H1 (cell line): ENCODE data around the gene CD44. TPM values are rescaled to one million over a fixed set of nuclear protein-coding genes. Genes with fewer than 3 reads are reported as not detected.

Experiments
- CTCF ChIA-PET: fragments of 300-600 bp; sonication (Branson Sonifier 250); formaldehyde crosslinking; loops from one replicate; lab custom pipeline; 2021; ENCODE audit not compliant: partially characterized antibody; lab: Charles Lee
- POLR2A ChIA-PET: fragments of 300-600 bp; sonication (Branson Sonifier 250); formaldehyde crosslinking; loops from one replicate; lab custom pipeline; 2021; ENCODE audit warnings: inconsistent platforms; ENCODE audit not compliant: partially characterized antibody; lab: Charles Lee
- DNase-seq, 2 experiments: peaks; one replicate each; pipeline versions ENCODE4 v3.0.0 to v3.0.0-alpha.2; 2010 to 2022; ENCODE audit warnings: low spot score in 2 of 2, low read depth in 1 of 2, mixed read lengths in 1 of 2
- FAIRE-seq: peaks from 2 replicates; lab custom pipeline; 2011; peaks lifted over from hg19 to GRCh38; lab: Jason Lieb, UNC
- H2AFZ ChIP-seq: 2 replicates; pipeline ENCODE4 v1.8.1; 2012; ENCODE audit warnings: low read length, inconsistent platforms
- H2AK5ac ChIP-seq: 2 replicates; pipeline ENCODE4 v1.6.1; 2013; ENCODE audit warnings: low read depth, low read length
- H2BK120ac ChIP-seq: replicated peaks from 2 replicates; pipeline ENCODE3; 2013; ENCODE audit warnings: low read depth, low read length, inconsistent platforms
- H2BK12ac ChIP-seq: 2 replicates; pipeline ENCODE4 v1.6.1; 2013; ENCODE audit warnings: low read depth, low read length
- H2BK15ac ChIP-seq: 2 replicates; pipeline ENCODE4 v1.6.1; 2013; ENCODE audit warnings: low read length
- H2BK20ac ChIP-seq: 2 replicates; pipeline ENCODE4 v1.6.1; 2013; ENCODE audit warnings: low read length
- H2BK5ac ChIP-seq: 2 replicates; pipeline ENCODE4 v1.6.1; 2013; ENCODE audit warnings: low read depth, low read length
- H3K14ac ChIP-seq: 2 replicates; pipeline ENCODE4 v1.6.1; 2013; ENCODE audit warnings: inconsistent platforms; ENCODE audit not compliant: insufficient read length
- H3K18ac ChIP-seq: 2 replicates; pipeline ENCODE4 v1.6.1; 2013; ENCODE audit warnings: low read length; ENCODE audit errors: extremely low read depth
- H3K23ac ChIP-seq: 2 replicates; pipeline ENCODE4 v1.6.1; 2013; ENCODE audit warnings: inconsistent platforms; ENCODE audit not compliant: insufficient read length
- H3K23me2 ChIP-seq: 2 replicates; pipeline ENCODE4 v1.6.1; 2013; ENCODE audit warnings: low read depth, low read length
- H3K27ac ChIP-seq: 2 replicates; pipeline ENCODE4 v1.6.1; 2011; ENCODE audit warnings: low read depth, low read length, inconsistent platforms
- H3K27me3 ChIP-seq, 4 experiments: replicated peaks in 1 of 4; 1 replicate in 1 of 4; 2 replicates in 3 of 4; pipeline versions ENCODE4 v1.6.1 to v1.8.1; 2011 to 2013; ENCODE audit warnings: low read length in 3 of 4, mild to moderate bottlenecking in 3 of 4, inconsistent platforms in 2 of 4, mixed read lengths in 2 of 4, moderate library complexity in 1 of 4; ENCODE audit not compliant: control insufficient read depth in 3 of 4, insufficient read depth in 3 of 4; ENCODE audit errors: extremely low read depth in 1 of 4
- H3K36me3 ChIP-seq, 4 experiments: 2 replicates each; pipeline versions ENCODE4 v1.6.1 to v1.8.1; 2011 to 2013; ENCODE audit warnings: mild to moderate bottlenecking in 4 of 4, low read length in 3 of 4, moderate library complexity in 2 of 4, control low read depth in 1 of 4, inconsistent platforms in 1 of 4; ENCODE audit not compliant: insufficient read depth in 4 of 4, control insufficient read depth in 2 of 4
- H3K4ac ChIP-seq: replicated peaks from 2 replicates; pipeline ENCODE3; 2013; ENCODE audit warnings: low read length, low read depth, mixed read lengths, inconsistent platforms; ENCODE audit not compliant: insufficient read length
- H3K4me1 ChIP-seq, 4 experiments: replicated peaks in 1 of 4; 1 replicate in 1 of 4; 2 replicates in 3 of 4; pipeline versions ENCODE4 v1.6.1 to v1.8.1; 2011 to 2013; ENCODE audit warnings: low read length in 3 of 4, inconsistent platforms in 2 of 4, mixed read lengths in 1 of 4; ENCODE audit not compliant: insufficient read depth in 4 of 4, control insufficient read depth in 3 of 4
- H3K4me2 ChIP-seq, 2 experiments: 2 replicates each; pipeline versions ENCODE4 v1.6.1 to v1.8.1; 2011 to 2013; ENCODE audit warnings: low read depth in 2 of 2, low read length in 2 of 2, control low read depth in 1 of 2, inconsistent platforms in 1 of 2, mild to moderate bottlenecking in 1 of 2; ENCODE audit not compliant: insufficient read depth in 1 of 2
- H3K4me3 ChIP-seq, 4 experiments: fragments of 200-600, 300-600 bp in 1 of 4; sonication (generic), shearing (Covaris generic), sonication (Bioruptor Twin) in 1 of 4; 2 replicates each; pipeline versions ENCODE4 v1.5.1 to v1.8.1; 2011 to 2016; ENCODE audit warnings: low read length in 4 of 4, low read depth in 3 of 4, control low read depth in 2 of 4, inconsistent platforms in 2 of 4, mild to moderate bottlenecking in 2 of 4, mixed read lengths in 1 of 4, moderate library complexity in 1 of 4; ENCODE audit not compliant: insufficient read depth in 2 of 4; ENCODE audit errors: extremely low read depth in 1 of 4
- H3K56ac ChIP-seq: replicated peaks from 2 replicates; pipeline ENCODE3; 2013; ENCODE audit warnings: low read depth, mild to moderate bottlenecking, mixed read lengths, low read length, inconsistent platforms; ENCODE audit not compliant: insufficient read length
- H3K79me1 ChIP-seq: 2 replicates; pipeline ENCODE4 v1.6.1; 2013; ENCODE audit warnings: low read depth, low read length, control low read depth
- H3K79me2 ChIP-seq, 2 experiments: 2 replicates each; pipeline versions ENCODE4 v1.6.1 to v1.8.1; 2012 to 2013; ENCODE audit warnings: low read length in 2 of 2, mild to moderate bottlenecking in 2 of 2, inconsistent platforms in 1 of 2; ENCODE audit not compliant: insufficient read depth in 2 of 2, control insufficient read depth in 1 of 2
- H3K9ac ChIP-seq, 4 experiments: replicated peaks in 1 of 4; 1 replicate in 1 of 4; 2 replicates in 3 of 4; pipeline versions ENCODE4 v1.6.1 to v1.8.1; 2011 to 2013; ENCODE audit warnings: low read depth in 3 of 4, low read length in 3 of 4, control low read depth in 2 of 4, mild to moderate bottlenecking in 2 of 4, moderate library complexity in 2 of 4, inconsistent platforms in 1 of 4; ENCODE audit errors: extremely low read depth in 1 of 4
- H3K9me3 ChIP-seq, 2 experiments: 2 replicates each; pipeline versions ENCODE4 v1.6.1 to v1.8.1; 2012 to 2013; ENCODE audit warnings: mild to moderate bottlenecking in 2 of 2, moderate library complexity in 2 of 2, control low read depth in 1 of 2, inconsistent platforms in 1 of 2, low read depth in 1 of 2, low read length in 1 of 2, mixed read lengths in 1 of 2; ENCODE audit not compliant: insufficient read depth in 2 of 2
- H4K20me1 ChIP-seq, 2 experiments: replicated peaks in 1 of 2; 2 replicates each; pipeline versions ENCODE3 to v1.8.1; 2011 to 2013; ENCODE audit warnings: inconsistent platforms in 2 of 2, low read length in 2 of 2, mild to moderate bottlenecking in 1 of 2; ENCODE audit not compliant: insufficient read depth in 2 of 2, control insufficient read depth in 1 of 2
- H4K5ac ChIP-seq: 2 replicates; pipeline ENCODE4 v1.6.1; 2013; ENCODE audit warnings: low read length, low read depth, mixed read lengths, inconsistent platforms; ENCODE audit not compliant: insufficient read length
- H4K8ac ChIP-seq: 2 replicates; pipeline ENCODE4 v1.8.0; 2013; ENCODE audit warnings: mild to moderate bottlenecking, moderate library complexity, low read length, inconsistent platforms; ENCODE audit not compliant: insufficient read depth; ENCODE audit errors: extremely low read depth
- H4K91ac ChIP-seq: replicated peaks from 2 replicates; pipeline ENCODE3; 2013; ENCODE audit warnings: low read length, mixed read lengths, inconsistent platforms; ENCODE audit not compliant: insufficient read length
- BACH1 ChIP-seq: IDR thresholded peaks from 2 replicates; pipeline ENCODE4 v1.6.1; 2012; ENCODE audit warnings: low read length, improper control_type of control experiment
- BCL11A ChIP-seq, 2 experiments: IDR thresholded peaks; one replicate each; pipeline ENCODE4 v1.6.1; 2011; ENCODE audit warnings: low read depth in 2 of 2, low read length in 2 of 2, mild to moderate bottlenecking in 2 of 2
- FOSL1 ChIP-seq: IDR thresholded peaks from 2 replicates; pipeline ENCODE4 v1.6.1; 2011; ENCODE audit warnings: mild to moderate bottlenecking, low read depth, low read length, moderate library complexity; ENCODE audit not compliant: insufficient read depth
- KDM5A ChIP-seq: fragments of 200-600 bp; IDR thresholded peaks from 2 replicates; pipeline ENCODE4 v1.7.1; 2012; ENCODE audit warnings: mild to moderate bottlenecking, low read length, inconsistent platforms, mixed read lengths
- MAFK ChIP-seq: IDR thresholded peaks from 2 replicates; pipeline ENCODE4 v1.6.1; 2012; ENCODE audit warnings: low read depth, mild to moderate bottlenecking, improper control_type of control experiment, low read length
- NRF1 ChIP-seq: IDR thresholded peaks from 2 replicates; pipeline ENCODE4 v1.6.1; 2011; ENCODE audit warnings: mild to moderate bottlenecking, low read depth, low read length, improper control_type of control experiment
- POLR2AphosphoS5 ChIP-seq: IDR thresholded peaks from 2 replicates; pipeline ENCODE4 v1.6.1; 2011; ENCODE audit warnings: low read depth, low read length
- RXRA ChIP-seq: IDR thresholded peaks from 2 replicates; pipeline ENCODE4 v1.6.1; 2011; ENCODE audit warnings: low read depth, mild to moderate bottlenecking, low read length, moderate library complexity; ENCODE audit not compliant: insufficient read depth
- SP4 ChIP-seq: IDR thresholded peaks from 2 replicates; pipeline ENCODE4 v1.6.1; 2012; ENCODE audit warnings: low read length, inconsistent platforms
- TAF7 ChIP-seq: optimal IDR thresholded peaks from 2 replicates; pipeline ENCODE3; 2011; ENCODE audit warnings: low read depth, mild to moderate bottlenecking, inconsistent platforms, low read length, moderate library complexity, borderline replicate concordance
- USF2 ChIP-seq: IDR thresholded peaks from 2 replicates; pipeline ENCODE4 v1.6.1; 2011; ENCODE audit warnings: low read length, improper control_type of control experiment
- YY1 ChIP-seq: IDR thresholded peaks from 2 replicates; pipeline ENCODE4 v1.6.1; 2011; ENCODE audit warnings: low read depth, mild to moderate bottlenecking, low read length
- WGBS, 2 experiments: shearing (Covaris generic) in 1 of 2; methylation state at CpG; one replicate each; pipeline versions ENCODE4 v1.1.6 to v1.1.7; 2013 to 2015; ENCODE audit warnings: low lambda C conversion rate in 2 of 2, mixed read lengths in 2 of 2, inconsistent platforms in 1 of 2, low coverage in 1 of 2, missing lambda C conversion rate in 1 of 2; ENCODE audit not compliant: insufficient replicate concordance in 2 of 2, insufficient coverage in 1 of 2, insufficient read length in 1 of 2; ENCODE audit errors: extremely low coverage in 1 of 2, missing lambda C conversion rate in 1 of 2; 5-methylcytosine and 5-hydroxymethylcytosine counted together
- polyA plus RNA-seq, 7 experiments: library from polyadenylated mRNA; depleted of rRNA in 3 of 7; stranded (reverse) in 5 of 7; unstranded in 2 of 7; fragments of >200 nt in 5 of 7; fragments of 200-250 nt in 2 of 7; gene quantifications; 1 replicate in 5 of 7; 2 replicates in 1 of 7; 4 replicates in 1 of 7; pipeline versions ENCODE4 v1.2.1 to v1.2.3, GENCODE V29; 2011 to 2013; ENCODE audit warnings: missing spikeins in 2 of 7, mixed read lengths in 2 of 7
- total RNA-seq: library from RNA; stranded (reverse); fragmentation: NEBNext Ultra II Directional; extraction: Animal tissue kit (Norgen Biotek cat#: 25700); gene quantifications from 2 replicates; pipeline ENCODE4 v1.2.1, GENCODE V29; 2021

The CD44 gene
- total and polyA plus RNA-seq, 2 of the 8 experiments (the other 6 are each of a cell fraction or from before 2014, with no cell fraction given) = 11.8 to 13.7 TPM

- CTCF ChIA-PET = interaction anchor here (0.7 to 1.7 kb wide), 3 partner anchors 9 to 14 kb away, joined by 3 to 5 read pairs (median 4); no protein-coding TSS in a partner anchor
- TF ChIP-seq USF2 (no peak), POLR2AphosphoS5 (no peak), NRF1 (no peak), KDM5A (no peak), BCL11A (IDR thresholded peaks at IDR 0.05; ENCODE audit: low read depth in 2 of 2, low read length in 2 of 2) (no peak), BACH1 (no peak), TAF7 (no peak), MAFK (no peak), FOSL1 (no peak), RXRA (no peak), YY1 (no peak), SP4 (no peak)
Measured at GRCh38 chr11:35158701-35159510, 19.9 kb downstream of the CD44 start.

More at GRCh38 chr11:35158701-35159510, 19.9 kb downstream of the CD44 start:
- Histone ChIP-seq H3K4me3 (no peak overlapping the region), H3K79me2 (no peaks in the 10 kb centered on the region), H4K5ac (no peak overlapping the region), H3K4me2 (no peak overlapping the region), H2BK120ac (no peak overlapping the region), H2AFZ (0 out of 2 replicates have a peak overlapping the region, but pooled peaks have one; percentile 1), H3K14ac (no peak overlapping the region), H4K20me1 (no peaks in the 10 kb centered on the region), H3K4me1 (peaks cover 1 to 8% (median 6%) of the 10 kb centered on the region in 4 experiments; a peak in 5 of 7 replicates), H2BK20ac (no peak overlapping the region; the same call in 1 of the 2 replicates), H2BK5ac (0 out of 2 replicates have a peak overlapping the region, but pooled peaks have one; percentile 47), H3K23ac (no peak overlapping the region), H4K91ac (no peak overlapping the region), H3K9ac (no peak overlapping the region), H3K18ac (no peak overlapping the region), H3K36me3 (no peaks in the 10 kb centered on the region), H2BK15ac (no peak overlapping the region), H3K4ac (no peak overlapping the region), H3K27ac (no peak overlapping the region), H3K23me2 (peaks cover 1% of the 10 kb centered on the region; the same call in 1 of the 2 replicates), H4K8ac (no peak overlapping the region), H2AK5ac (peak overlapping the region; percentile 29; the same call in 1 of the 2 replicates), H3K27me3 (no peaks in the 10 kb centered on the region), H3K9me3 (no peaks in the 10 kb centered on the region), H2BK12ac (no peak overlapping the region; the same call in 1 of the 2 replicates), H3K79me1 (no peaks in the 10 kb centered on the region), H3K56ac (no peak overlapping the region)
- WGBS, 2 experiments = 93% methylated on average over 6 of the region's 6 CpGs; no CpG with 5 or more reads in 1 of the 2 experiments
- FAIRE-seq = no peak
- POLR2A ChIA-PET = no interaction called here
- no peak for DNase-seq
